NCI-H1105 (cell line): ENCODE measurements around the gene ZFP1.
"Not testable (repeated sequence)": the region's sequence is repeated elsewhere in the genome, so short reads cannot be mapped to it uniquely, and the experiment has no call there.

ENCODE experiments used
- DNase-seq: peaks from one replicate; lab custom pipeline; 2025; lab: John Stamatoyannopoulos, UW

Gene ZFP1

DNA sequence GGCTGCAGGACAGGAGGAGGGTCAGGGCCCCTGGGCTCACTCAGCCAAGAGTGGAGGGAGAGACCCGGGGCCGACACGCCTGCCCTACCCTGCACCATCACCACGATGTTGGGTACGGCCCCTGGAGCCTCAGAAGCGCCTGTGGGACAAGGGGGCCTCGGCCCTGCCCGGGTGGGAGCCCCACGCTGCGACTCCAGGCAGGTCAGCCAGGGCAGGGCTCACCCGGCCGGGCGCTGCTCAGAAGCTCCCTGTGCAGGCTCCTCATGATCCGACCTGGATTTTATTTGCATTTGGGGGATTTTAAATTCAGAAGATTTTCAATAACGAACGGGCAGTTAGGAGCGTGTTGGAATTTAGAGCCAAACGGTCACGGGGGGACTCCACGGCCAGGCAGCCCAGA is 56.6 kb downstream of the ZFP1 start:
- not testable (repeated sequence) for DNase-seq

DNA sequence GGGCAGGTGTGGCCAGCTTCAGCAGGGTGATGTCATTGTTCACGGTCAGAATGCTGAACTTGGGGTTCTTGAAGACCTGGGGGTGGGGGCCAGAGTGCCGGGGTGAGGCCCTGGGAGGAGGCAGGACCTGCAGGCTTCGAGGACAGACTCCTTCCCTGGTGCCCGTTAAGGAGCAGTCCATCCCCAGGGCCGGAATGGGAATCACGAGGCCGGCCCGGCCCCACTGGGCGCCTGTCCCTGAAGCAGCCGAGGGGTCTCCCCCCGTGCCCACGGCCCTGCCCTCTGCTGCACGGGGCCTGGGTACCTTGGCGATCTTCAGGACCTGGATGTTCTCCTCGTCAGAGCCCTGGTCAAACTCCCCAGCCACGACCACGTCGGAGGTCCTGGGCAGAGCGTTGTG is 57.1 kb downstream of the ZFP1 start:
- not testable (repeated sequence) for DNase-seq

DNA sequence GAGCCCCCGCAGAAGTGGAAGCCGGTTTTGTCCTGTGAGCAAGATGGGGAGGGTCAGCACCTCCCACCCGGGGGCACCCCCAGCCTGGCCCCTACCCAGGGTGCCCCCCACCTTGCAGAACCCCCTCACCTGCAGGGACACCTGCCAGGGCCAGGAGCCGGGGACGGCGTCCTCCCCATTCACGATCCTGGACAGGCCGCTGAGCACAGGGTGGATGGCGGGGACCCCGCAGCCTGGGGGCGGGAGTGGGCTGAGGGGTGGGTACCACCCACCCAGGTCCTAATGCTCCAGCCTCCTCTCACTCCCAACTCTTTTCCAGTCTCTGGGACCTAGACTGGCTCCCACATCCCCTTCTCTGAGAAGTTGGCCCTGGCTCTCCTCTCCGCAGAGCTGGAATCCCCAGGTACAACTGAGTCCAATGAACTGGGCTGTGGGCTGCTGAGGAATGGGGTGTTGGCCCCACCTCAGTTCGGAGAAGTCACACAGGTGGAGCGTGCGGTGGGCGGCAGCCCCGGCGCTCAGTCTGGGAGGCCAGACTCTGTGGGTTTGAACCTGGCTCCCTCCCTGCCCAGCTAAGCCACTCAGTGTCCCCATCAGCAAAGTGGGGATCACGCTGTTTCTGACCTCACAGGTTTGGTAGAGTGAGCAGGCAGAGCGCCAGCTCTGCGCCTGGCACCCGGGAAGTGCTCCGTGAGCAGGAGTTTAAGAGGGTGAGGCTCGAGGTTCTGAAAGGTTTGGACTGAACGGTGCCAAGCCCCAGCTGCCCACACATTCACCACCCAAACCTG is 57.8 kb downstream of the ZFP1 start:
- not testable (repeated sequence) for DNase-seq

DNA sequence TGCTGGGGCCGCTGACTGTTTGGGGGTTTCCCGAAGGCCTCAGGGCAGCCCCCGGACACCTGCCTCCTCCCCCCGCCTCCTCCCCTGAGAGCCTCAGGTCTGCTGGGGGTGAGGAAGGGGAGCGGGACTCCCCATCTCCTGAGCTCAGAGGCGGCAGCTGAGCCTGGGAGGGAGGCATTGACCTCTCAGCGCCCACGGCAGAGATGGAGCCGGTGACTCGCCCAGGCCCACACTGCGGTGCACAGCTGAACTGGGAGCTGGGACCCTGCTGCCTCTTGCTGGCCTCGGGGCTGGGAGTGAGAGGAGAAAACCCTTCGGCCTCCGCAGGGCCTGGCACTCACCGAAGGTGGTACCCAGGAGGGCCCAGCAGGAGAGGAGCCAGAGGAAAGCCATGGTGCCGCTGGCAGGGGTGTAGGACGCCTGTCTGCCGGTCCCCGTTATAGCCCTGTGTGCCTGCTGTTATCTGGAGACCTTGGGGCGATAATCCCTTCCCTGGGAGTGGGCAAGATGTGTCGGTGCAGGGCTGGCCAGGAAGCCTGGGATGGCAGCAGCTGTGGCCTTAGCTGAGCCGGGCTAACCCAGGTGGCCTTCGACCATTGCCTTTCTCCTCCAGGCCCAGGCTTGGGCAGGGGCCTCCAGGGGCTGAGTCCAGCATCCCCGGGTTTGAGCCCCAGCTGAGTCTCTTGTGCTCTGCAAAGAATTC is 58.6 kb downstream of the ZFP1 start, which contains the start of gene CTRB2:
Gene CTRB2 (minus strand): TSS at position 413 of the 703 bp plus-strand sequence. CDS start 20 bp downstream, at position 393.
- no peak for DNase-seq

DNA sequence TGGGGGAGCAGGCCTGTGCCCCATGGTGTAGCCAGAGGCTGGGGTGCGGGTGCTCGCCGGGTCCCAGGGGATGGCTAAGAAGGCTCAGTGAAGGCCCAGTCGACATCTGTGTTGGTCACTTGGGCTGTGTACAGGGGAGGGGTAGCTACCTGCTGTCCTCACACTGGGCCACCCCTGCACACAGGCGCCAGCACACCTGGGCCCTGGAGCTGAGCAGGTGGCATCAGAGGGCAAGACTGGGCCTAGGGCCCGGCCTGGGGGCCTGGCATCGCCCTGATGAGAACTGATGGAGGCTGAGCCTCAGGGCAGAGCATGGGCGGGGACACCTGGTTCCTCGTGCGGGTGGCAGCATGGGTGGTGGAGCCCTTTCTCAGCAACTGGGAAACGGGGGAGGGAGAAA is 59.5 kb downstream of the ZFP1 start:
- no peak for DNase-seq

DNA sequence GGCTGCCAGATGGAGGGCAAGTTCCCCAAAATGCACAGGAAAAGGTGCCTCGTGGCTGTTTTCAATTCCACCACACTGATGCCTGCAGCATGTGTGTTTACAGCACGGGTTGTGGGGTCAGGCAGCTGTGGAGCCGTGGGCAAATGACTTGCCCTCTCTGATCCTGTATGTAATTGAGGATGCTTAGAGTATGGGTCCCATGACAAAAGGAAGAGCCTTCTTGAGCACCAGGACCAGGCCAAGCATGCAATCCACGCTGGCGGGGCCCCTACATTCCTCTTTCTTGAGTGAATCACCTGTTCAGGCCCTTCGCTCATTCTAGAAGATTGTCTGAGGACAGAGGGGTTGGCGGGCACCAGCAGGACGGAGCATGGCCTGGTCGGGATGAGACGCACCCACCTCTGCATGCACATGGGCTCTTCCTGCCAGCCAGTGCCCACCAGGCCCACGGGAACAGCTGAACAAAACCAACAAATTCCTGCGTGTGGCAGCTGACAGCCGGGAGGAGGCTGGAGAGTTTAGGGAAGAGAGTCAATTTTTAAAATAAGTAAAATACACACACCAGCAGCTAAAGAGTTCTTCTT is 60.0 kb downstream of the ZFP1 start:
- no peak for DNase-seq

DNA sequence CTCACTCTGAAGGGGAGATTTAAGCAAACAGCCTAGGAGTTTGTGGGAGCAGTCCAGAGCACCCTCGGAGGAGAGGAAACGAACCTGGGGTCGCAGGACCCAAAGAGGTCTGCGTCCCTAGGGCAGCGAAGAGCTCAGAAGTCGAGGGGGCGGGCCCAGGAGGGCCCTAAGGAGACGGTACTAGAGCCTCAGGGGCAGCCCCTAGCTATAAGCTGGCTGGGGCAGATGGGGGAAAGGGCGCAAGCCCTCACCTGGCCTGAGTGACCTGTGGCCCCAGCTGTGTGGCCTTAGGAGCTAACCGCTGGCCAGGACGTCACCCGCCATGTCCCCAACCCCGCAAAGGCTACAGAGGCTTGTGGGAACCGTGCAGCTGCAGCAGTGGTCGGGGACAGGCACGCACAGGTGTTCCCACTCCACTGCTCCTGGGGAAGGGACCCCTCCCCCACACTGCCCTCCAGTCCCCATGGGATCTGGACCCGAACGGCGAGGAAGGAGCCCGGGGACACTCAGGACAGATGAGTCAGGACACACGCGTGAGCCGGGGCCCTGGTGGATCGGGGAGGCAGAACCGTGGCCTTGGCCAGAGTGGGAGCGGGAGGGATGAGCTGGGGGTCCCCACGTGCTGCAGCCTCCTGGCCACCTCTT is 60.7 kb downstream of the ZFP1 start:
- DNase-seq = no peak

DNA sequence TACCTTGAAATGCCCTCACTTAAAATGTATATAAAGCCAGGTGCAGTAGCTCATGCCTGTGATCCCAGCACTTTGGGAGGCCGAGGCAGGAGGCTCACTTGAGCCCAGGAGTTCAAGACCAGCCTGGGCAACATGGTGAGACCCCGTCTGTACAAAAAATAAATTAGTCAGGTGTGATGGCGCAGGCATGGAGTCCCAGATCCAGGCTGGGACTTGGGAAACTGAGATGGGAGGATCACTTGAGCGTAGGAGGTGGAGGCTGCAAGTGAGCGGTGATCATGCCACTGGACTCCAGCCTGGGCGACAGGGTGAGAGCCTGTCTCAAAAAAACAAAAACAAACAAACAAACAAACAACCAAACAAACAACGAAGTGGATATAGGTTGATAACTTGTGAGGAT is 61.2 kb downstream of the ZFP1 start:
- not testable (repeated sequence) for DNase-seq

DNA sequence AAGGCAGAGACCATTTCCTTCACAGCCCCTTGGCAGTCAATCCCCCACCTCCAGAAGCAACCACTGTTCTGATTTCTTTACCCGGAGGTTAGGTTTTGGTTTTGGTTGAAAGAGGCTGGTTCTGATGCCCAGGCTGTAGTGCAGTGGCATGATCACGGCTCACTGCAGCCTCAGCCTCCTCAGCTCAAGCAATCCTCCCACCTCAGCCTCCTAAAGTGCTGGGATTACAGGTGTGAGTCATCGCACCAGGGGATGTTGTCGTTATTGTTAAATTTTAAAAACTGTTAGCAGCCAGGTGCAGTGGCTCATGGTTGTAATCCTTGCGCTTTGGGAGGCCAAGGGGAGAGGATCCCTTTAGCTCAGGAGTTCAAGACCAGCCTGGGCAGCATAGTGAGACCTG is 61.6 kb downstream of the ZFP1 start:
- no peak for DNase-seq

DNA sequence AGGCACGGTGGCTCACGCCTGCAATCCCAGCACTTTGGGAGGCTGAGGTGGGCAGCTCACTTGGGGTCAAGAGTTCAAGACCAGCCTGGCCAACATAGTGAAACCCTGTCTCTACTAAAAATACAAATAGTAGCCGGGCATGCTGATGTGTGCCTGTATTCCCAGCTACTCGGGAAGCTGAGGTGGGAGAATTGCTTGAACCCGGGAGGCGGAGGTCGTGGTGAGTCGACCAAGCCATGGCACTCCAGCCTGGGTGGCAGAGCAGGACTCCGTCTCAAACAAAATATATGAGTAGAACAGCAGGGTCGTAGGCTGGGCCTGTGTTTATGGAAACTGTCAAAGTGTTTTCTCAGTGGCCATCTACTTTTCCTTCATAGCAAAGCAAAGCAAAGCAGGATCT is 63.0 kb downstream of the ZFP1 start:
- not testable (repeated sequence) for DNase-seq

DNA sequence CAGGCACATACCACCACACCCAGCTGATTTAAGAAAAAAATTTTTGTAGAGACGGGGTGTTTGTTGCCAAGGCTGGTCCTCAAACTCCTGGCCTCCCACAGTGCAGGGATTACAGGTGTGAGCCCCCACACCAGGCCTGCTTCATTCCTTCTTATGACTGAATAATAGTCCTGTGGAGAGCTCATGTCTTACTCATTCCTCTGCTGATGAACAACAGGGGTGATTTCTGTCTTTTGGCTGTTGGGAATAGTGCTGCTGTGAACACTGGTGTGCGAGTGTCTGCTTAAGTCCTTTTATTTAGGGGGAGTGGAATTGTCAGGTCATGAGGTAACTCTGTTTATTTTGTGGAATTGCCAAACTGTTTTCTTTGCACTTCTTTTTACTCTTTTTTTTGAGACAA is 67.8 kb downstream of the ZFP1 start:
- DNase-seq = no peak

DNA sequence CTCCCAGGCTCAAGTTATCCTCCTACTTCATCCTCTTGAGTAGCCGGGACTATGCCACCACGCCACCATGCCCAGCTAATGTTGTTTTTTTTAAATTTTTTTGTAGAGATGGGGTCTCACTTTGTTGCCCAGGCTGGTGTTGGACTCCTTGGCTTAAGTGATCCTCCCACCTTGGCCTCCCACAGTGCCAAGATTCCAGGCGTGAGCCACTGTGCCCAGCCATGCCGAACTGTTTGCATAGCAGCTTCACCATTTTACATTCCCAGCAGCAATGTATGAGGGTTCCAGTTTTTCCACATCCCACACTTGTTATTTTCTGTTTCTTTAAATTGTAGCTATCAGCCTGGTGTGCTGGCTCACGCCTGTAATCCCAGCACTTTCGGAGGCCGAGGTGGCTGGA is 68.3 kb downstream of the ZFP1 start:
- DNase-seq = no peak

DNA sequence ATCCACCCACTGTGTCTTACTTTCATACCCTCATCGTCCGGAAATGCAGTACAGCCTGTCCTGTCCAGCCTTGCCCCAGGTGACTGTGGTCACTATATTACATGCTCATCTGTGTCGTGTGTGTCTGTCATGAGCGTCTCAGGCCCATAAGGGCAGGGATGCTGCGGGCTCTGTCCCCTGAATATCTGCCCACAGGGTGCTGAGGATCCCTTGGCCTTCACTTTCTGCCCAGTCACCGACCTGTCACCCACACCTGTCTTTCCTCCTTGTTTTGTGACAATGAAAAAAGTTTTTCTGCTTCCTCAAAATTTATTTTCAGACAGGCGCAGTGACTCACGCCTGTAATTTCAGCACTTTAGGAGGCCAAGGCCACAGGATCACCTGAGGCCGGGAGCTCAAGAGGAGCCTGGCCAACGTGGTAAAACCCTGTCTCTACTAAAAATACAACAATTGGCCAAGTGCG is 69.1 kb downstream of the ZFP1 start:
- no peak for DNase-seq

DNA sequence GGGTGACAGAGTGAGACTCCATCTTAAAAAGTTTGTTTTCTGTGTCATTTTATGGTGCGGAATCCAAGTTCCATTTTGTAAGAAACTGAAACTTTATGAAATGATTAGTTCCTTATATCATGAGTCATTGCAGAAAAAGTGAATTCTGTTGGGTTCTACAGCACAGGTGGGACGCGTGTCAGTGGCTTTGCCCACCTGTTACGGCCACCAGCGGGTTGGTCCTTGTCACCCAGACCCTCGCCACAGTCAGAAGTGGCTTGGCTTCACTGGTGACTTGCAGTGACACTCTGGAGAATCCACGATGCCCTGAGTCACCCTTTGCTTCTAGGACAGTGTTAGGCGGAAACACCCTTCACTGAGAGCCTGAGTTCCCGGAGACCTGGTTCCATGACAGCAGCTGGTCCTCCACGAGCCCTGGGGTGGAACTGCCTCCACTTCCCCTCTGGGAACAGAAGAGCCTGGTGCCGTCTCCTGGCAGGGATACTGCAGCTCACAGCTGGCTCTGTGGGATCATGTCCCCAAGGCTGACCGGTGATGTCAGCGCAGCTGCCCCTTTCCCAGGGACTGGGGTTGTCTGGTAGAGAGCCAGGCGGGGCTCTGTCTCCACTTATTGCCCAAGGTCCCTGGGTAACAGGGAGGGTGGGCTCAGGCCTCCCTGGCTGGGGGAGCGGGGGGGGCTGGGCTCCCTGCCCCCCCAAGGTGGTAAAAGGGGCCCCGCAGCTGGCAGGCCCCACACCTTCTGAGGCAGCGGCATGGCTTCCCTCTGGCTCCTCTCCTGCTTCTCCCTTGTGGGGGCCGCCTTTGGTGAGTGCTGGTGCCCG is 70.1 kb downstream of the ZFP1 start, which contains the start of gene CTRB1:
Gene CTRB1 (plus strand): TSS at position 733 of the 821 bp plus-strand sequence. CDS start 20 bp downstream, at position 753.
- DNase-seq = no peak

DNA sequence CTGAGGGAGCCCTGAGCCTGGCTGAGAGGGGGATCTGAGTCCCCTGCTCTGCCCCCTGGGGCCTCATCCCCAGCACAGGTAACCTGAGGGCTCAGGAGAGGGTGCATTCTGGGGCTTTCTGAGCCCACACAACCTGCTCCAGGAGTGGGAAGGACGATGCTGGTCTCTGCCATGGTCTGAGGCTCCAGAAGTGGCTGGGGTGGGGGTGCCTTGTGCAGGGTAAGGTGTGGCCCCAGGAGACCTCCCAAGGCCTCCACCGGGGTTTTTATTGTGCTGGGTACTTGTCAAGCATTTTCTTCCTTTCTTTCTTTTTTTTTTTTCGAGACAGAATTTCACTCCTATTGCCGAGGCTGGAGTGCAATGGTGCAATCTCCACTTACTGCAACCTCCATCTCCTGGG is 70.8 kb downstream of the ZFP1 start:
- DNase-seq = no peak

DNA sequence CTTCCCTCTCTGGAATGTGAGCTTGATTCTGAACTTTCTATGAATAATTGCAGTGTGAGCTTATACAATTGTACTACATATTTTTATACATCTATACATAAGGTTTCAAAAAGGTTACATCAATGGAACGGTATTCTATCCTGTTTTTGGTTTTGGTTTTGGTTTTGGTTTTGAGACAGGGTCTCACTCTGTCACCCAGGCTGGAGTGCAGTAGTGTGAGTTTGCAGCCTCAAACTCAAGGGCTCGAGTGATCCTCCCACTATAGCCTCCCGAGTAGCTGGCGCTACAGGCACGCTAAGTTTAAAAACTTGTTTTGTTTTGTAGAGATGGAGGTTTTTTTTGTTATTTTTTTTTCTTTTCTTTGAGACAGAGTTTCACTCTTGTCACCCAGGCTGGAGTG is 71.5 kb downstream of the ZFP1 start:
- no peak for DNase-seq
